GM23248 (cell line): ENCODE results near the gene RPA1.

Source experiments
- EZH2 ChIP-seq: fragments of 200-600 bp; sonication (generic); IDR thresholded peaks from 2 replicates; pipeline ENCODE4 v1.6.1; 2018; ENCODE audit warnings: antibody characterized with exemption, mild to moderate bottlenecking; ENCODE audit not compliant: insufficient read depth, poor library complexity, severe bottlenecking
- EZH2phosphoT487 ChIP-seq: fragments of 200-600 bp; sonication (generic); IDR thresholded peaks from 2 replicates; pipeline ENCODE4 v1.6.1; 2018; ENCODE audit warnings: antibody characterized with exemption, moderate library complexity, mild to moderate bottlenecking, low read depth; ENCODE audit not compliant: insufficient read depth

DNA sequence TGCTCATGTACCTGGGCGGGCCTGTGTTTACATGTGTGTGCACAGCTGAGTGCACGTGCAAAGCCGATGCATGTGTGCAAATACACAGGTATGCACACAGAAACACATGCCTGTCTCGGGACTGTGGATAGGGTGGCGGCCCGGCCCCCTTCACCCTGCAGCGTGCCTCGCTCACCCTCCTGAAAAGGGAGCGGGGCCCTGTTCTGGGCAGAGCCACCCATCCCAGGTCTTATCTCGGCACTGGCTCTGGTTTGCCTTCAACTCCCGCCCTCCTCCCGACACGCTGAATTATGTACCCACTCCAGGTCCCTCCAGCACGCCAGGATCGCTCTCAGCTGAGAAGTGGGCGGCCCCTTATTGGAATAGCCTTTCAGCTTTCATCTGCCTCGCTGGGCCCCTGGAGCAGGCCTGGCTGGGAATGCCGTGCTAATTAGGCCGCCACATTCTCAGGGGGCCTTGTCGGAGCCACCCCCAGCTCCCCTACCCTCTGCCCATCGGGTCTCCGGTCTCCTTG lies 117.5 kb downstream of the RPA1 start:
- no peak for TF ChIP-seq EZH2
- no peak for TF ChIP-seq EZH2phosphoT487
